GM12878 (cell line): ENCODE results near the gene HMGN1. TPM values are rescaled to one million over a fixed set of nuclear protein-coding genes. Genes with fewer than 3 reads are reported as not detected.

Experiments
- ASH2L ChIP-seq: fragments of 300-600, 200-600 bp; sonication (generic); IDR thresholded peaks from 2 replicates; pipeline ENCODE4 v1.6.1; 2017; ENCODE audit warnings: low read depth, mild to moderate bottlenecking, borderline replicate concordance
- BHLHE40 ChIP-seq, 2 experiments: fragments of 450-650 bp in 1 of 2; IDR thresholded peaks; 2 replicates each; pipeline ENCODE4 v1.6.1; 2011 to 2017; ENCODE audit warnings: low read depth in 2 of 2, borderline replicate concordance in 1 of 2, improper control_type of control experiment in 1 of 2, low read length in 1 of 2, mild to moderate bottlenecking in 1 of 2
- CHD2 ChIP-seq: IDR thresholded peaks from 2 replicates; pipeline ENCODE4 v1.6.1; 2011; ENCODE audit warnings: low read depth, low read length, improper control_type of control experiment, borderline replicate concordance
- FOXK2 ChIP-seq: fragments of 450-650 bp; IDR thresholded peaks from 2 replicates; pipeline ENCODE4 v1.6.1; 2017; ENCODE audit warnings: mild to moderate bottlenecking, moderate library complexity
- IKZF1 ChIP-seq: fragments of 450-650 bp; conservative IDR thresholded peaks from 2 replicates; pipeline ENCODE4 v1.6.1; 2017; ENCODE audit warnings: antibody characterized with exemption, mild to moderate bottlenecking
- IRF4 ChIP-seq: IDR thresholded peaks from 2 replicates; pipeline ENCODE4 v1.6.1; 2011; ENCODE audit warnings: low read depth, low read length
- JUNB ChIP-seq: IDR thresholded peaks from 2 replicates; pipeline ENCODE4 v1.6.1; 2016; ENCODE audit warnings: antibody characterized with exemption, mild to moderate bottlenecking
- JUND ChIP-seq: IDR thresholded peaks from 2 replicates; pipeline ENCODE4 v1.6.1; 2012; ENCODE audit warnings: low read depth, mild to moderate bottlenecking, low read length, improper control_type of control experiment, moderate library complexity
- KAT2A ChIP-seq: conservative IDR thresholded peaks from 2 replicates; pipeline ENCODE4 v1.6.1; 2011; ENCODE audit warnings: low read depth, low read length; ENCODE audit not compliant: control insufficient read depth
- KDM1A ChIP-seq: fragments of 200-600 bp; sonication (generic); IDR thresholded peaks from 2 replicates; pipeline ENCODE4 v1.6.1; 2016; ENCODE audit warnings: borderline replicate concordance
- KLF5 ChIP-seq: fragments of 450-650 bp; IDR thresholded peaks from 2 replicates; pipeline ENCODE4 v1.6.1; 2014; ENCODE audit warnings: mild to moderate bottlenecking; ENCODE audit not compliant: partially characterized antibody
- MXI1 ChIP-seq: fragments of 150-350 bp; IDR thresholded peaks from 2 replicates; pipeline ENCODE4 v1.6.1; 2011; ENCODE audit warnings: low read depth, mild to moderate bottlenecking, inconsistent platforms, low read length, improper control_type of control experiment
- MYC ChIP-seq: IDR thresholded peaks from 2 replicates; pipeline ENCODE4 v1.6.1; 2011; ENCODE audit warnings: mild to moderate bottlenecking, low read length, moderate library complexity, inconsistent platforms; ENCODE audit not compliant: insufficient read depth, insufficient replicate concordance, insufficient read length, severe bottlenecking
- NR2C1 ChIP-seq: fragments of 450-650 bp; IDR thresholded peaks from 2 replicates; pipeline ENCODE4 v1.6.1; 2017; ENCODE audit warnings: antibody characterized with exemption, mild to moderate bottlenecking, moderate library complexity
- POLR2A ChIP-seq: IDR thresholded peaks from 2 replicates; pipeline ENCODE4 v1.6.1; 2011; ENCODE audit warnings: low read depth, mild to moderate bottlenecking, low read length
- RAD51 ChIP-seq: fragments of 450-650 bp; IDR thresholded peaks from 2 replicates; pipeline ENCODE4 v1.6.1; 2016; ENCODE audit warnings: moderate library complexity, mild to moderate bottlenecking, inconsistent platforms
- RUNX3 ChIP-seq: IDR thresholded peaks from 2 replicates; pipeline ENCODE4 v1.6.1; 2012; ENCODE audit warnings: low read length, inconsistent platforms
- SMC3 ChIP-seq: IDR thresholded peaks from 2 replicates; pipeline ENCODE4 v1.6.1; 2011; ENCODE audit warnings: low read length, improper control_type of control experiment, borderline replicate concordance
- SREBF2 ChIP-seq: IDR thresholded peaks from 2 replicates; pipeline ENCODE4 v1.6.1; 2012; ENCODE audit warnings: mild to moderate bottlenecking, low read length
- SRF ChIP-seq, 2 experiments: IDR thresholded peaks; 2 replicates each; pipeline ENCODE4 v1.6.1; 2011; ENCODE audit warnings: low read depth in 2 of 2, low read length in 2 of 2, mild to moderate bottlenecking in 1 of 2, moderate library complexity in 1 of 2
- TCF3 ChIP-seq: IDR thresholded peaks from 2 replicates; pipeline ENCODE4 v1.6.1; 2012; ENCODE audit warnings: low read depth, mild to moderate bottlenecking, low read length, borderline replicate concordance; ENCODE audit not compliant: insufficient read depth
- USF1 ChIP-seq: IDR thresholded peaks from 2 replicates; pipeline ENCODE4 v1.6.1; 2011; ENCODE audit warnings: borderline replicate concordance, low read depth, mild to moderate bottlenecking, moderate library complexity, mixed read lengths, low read length; ENCODE audit not compliant: insufficient read depth; ENCODE audit errors: extremely low read length
- ZBTB4 ChIP-seq: fragments of 450-650 bp; formaldehyde crosslinking; IDR thresholded peaks from 2 replicates; pipeline ENCODE4 v1.4.0; 2022; ENCODE audit warnings: mild to moderate bottlenecking, moderate library complexity
- ZNF274 ChIP-seq: IDR thresholded peaks from one replicate; pipeline ENCODE4 v1.8.0; 2011; ENCODE audit not compliant: insufficient read length, insufficient read depth
- ZNF622 ChIP-seq: fragments of 450-650 bp; IDR thresholded peaks from 2 replicates; pipeline ENCODE4 v1.6.1; 2017; ENCODE audit warnings: mild to moderate bottlenecking, inconsistent platforms
- polyA plus RNA-seq, 11 experiments: library from polyadenylated mRNA; depleted of rRNA in 4 of 11; unstranded in 6 of 11; stranded (reverse) in 5 of 11; fragments of >200 nt; fragmentation: Nextera tagmentation in 4 of 11; fragmentation: Illumina TruSeq in 1 of 11; extraction: Ambion mirVana in 4 of 11; extraction: Trizol in 1 of 11; gene quantifications; 1 replicate in 1 of 11; 2 replicates in 10 of 11; pipeline versions ENCODE4 v1.2.1 to v1.2.3, GENCODE V29; 2011 to 2016; ENCODE audit warnings: inconsistent platforms in 2 of 11, missing spikeins in 2 of 11, low read depth in 1 of 11
- total RNA-seq, 4 experiments: library from RNA; depleted of rRNA in 3 of 4; stranded (reverse); fragments of >200 nt in 3 of 4; fragmentation: Illumina TruSeq in 1 of 4; extraction: Trizol in 1 of 4; gene quantifications; 2 replicates each; pipeline versions ENCODE4 v1.2.1 to v1.2.3, GENCODE V29; 2013 to 2021

HMGN1 gene
- total and polyA plus RNA-seq, 10 of the 15 experiments (the other 5 are each of a cell fraction or from before 2014, with no cell fraction given) = 120 to 798 (median 396) TPM

- TF ChIP-seq ZBTB4 (CRISPR knock-in tag) (no peak), BHLHE40 (IDR thresholded peaks at IDR 0.05; ENCODE audit: borderline replicate concordance in 1 of 2, low read depth in 2 of 2, low read length in 1 of 2) (peak in 1 of 2 experiments; percentile 42; a peak in 1 of 4 replicates), MYC (no peak), TCF3 (no peak), RUNX3 (peak; percentile 83), SREBF2 (peak; percentile 87), ASH2L (no peak), JUND (no peak), IKZF1 (no peak), ZNF622 (no peak), POLR2A (no peak), FOXK2 (no peak), NR2C1 (no peak), USF1 (no peak), KLF5 (no peak), SRF (IDR thresholded peaks at IDR 0.05; ENCODE audit: low read depth in 2 of 2, low read length in 2 of 2) (no peak), CHD2 (peak; percentile 45; the same call in 1 of the 2 replicates), KDM1A (no peak), RAD51 (no peak), JUNB (no peak), ZNF274 (no peak), IRF4 (no peak), KAT2A (no peak), MXI1 (no peak), SMC3 (no peak)
Measured at GRCh38 chr21:39312112-39313041, 36.5 kb downstream of the HMGN1 start (continued).
